Activated T-helper 2 cell treated with anti-CD3 and anti-CD28 coated beads, Interferon-gamma antibody, Interleukin-2, Interleukin-4, amounts not matched to agents 10 μg/mL and 5 μg/mL and 100 μg/mL, durations not matched to agents 14 hours and 24 hours and 36 hours (primary cell): ENCODE data around the gene BTG4. TPM values are rescaled to one million over a fixed set of nuclear protein-coding genes. Genes with fewer than 3 reads are reported as not detected.

ENCODE experiments used
- DNase-seq: peaks from one replicate; pipeline ENCODE4 v3.0.0; 2021; ENCODE audit warnings: low spot score
- H3K27ac Mint-ChIP-seq: one replicate; pipeline ENCODE4 v1.8.0; 2021; ENCODE audit warnings: mixed read lengths
- H3K27me3 Mint-ChIP-seq: one replicate; pipeline ENCODE4 v1.8.0; 2021; ENCODE audit warnings: low read depth, mixed read lengths
- H3K36me3 Mint-ChIP-seq: one replicate; pipeline ENCODE4 v1.8.0; 2021; ENCODE audit warnings: low read depth, mixed read lengths
- H3K4me1 Mint-ChIP-seq: one replicate; pipeline ENCODE4 v1.8.0; 2021; ENCODE audit warnings: low read depth, mixed read lengths
- H3K4me3 Mint-ChIP-seq: one replicate; pipeline ENCODE4 v1.8.0; 2021; ENCODE audit warnings: low read depth, mild to moderate bottlenecking, moderate library complexity, mixed read lengths
- H3K9me3 Mint-ChIP-seq: one replicate; pipeline ENCODE4 v1.8.0; 2021; ENCODE audit warnings: mixed read lengths
- intact Hi-C: fragments of 100-400 bp; cut with micrococcal nuclease; formaldehyde crosslinking; loops from one replicate; pipeline ENCODE4 v1.15.1; 2023
- total RNA-seq: library from RNA; stranded (reverse); gene quantifications from 2 replicates; pipeline ENCODE4 v1.2.3, GENCODE V29; 2022

The BTG4 gene
- total RNA-seq, 1 donor from 2014 or later = not detected

- DNase-seq = no peak
- Mint-ChIP-seq H3K9me3 (no peaks in the 10 kb centered on the region), H3K27ac (no peak overlapping the region), H3K4me3 (peak overlapping the region; percentile 40), H3K36me3 (no peaks in the 10 kb centered on the region), H3K27me3 (peaks cover 67% of the 10 kb centered on the region), H3K4me1 (peaks cover 22% of the 10 kb centered on the region)
- intact Hi-C loops = no loop called here
These were observed 30.6 kb upstream of the BTG4 start for GRCh38 chr11:111542606-111543275.

DNA sequence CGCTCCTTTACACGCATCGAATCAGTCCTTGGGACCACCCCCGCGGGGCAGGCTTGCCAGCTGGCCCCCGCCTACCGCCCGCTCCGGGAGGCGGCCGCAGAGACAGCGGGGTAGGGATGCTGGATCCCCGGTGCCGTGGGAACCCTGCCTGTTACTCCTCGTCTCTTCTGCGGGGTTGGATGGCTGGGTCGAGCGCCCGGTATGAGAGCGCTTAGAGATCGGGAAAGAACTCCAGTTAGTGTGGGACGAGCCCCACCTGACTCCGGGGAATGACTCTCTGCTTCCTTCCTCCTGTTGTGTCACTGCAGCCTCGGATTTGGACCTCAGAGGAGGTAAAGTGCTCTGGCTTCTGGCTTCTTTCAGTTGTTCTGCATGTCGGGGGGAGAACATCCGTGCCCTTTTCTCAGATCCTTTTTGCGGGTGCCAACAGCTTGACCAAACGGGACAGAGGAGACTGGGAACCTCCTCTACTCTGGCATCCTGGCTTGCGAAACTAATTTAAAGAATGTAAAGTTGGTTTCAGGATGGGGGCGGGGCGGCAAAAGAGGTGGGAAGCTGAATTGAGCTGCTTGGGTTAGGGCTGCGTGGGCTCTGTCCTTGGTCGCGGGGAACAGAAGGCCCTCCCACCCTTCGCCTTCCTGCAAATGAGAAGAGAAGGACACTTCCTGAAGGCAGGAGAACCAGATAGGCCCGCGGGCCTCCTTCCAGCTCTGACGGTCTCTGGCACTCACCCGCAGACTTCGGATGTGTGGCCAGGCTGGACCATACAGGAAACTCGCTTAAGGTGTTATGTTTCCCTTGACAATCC is 29.3 kb upstream of the BTG4 start:
- peaks cover 24% of the 10 kb centered on the region for H3K4me1 Mint-ChIP-seq
- intact Hi-C loops = loop anchor here (2.0 kb wide), 1 partner anchor 15 kb away; no protein-coding TSS in a partner anchor
- peak overlapping the region; percentile 72 for H3K4me3 Mint-ChIP-seq
- no peaks in the 10 kb centered on the region for H3K36me3 Mint-ChIP-seq
- H3K27ac Mint-ChIP-seq = no peak overlapping the region
- no peaks in the 10 kb centered on the region for H3K9me3 Mint-ChIP-seq
- DNase-seq = no peak
- H3K27me3 Mint-ChIP-seq = peaks cover 76% of the 10 kb centered on the region

GRCh38 chr11:111540937-111541253 is 28.7 kb upstream of the BTG4 start:
- intact Hi-C loops = loop anchor here (2.0 kb wide), 1 partner anchor 14 kb away; no protein-coding TSS in a partner anchor
- Mint-ChIP-seq H3K27me3 (peaks cover 74% of the 10 kb centered on the region), H3K9me3 (no peaks in the 10 kb centered on the region), H3K4me3 (no peak overlapping the region), H3K36me3 (no peaks in the 10 kb centered on the region), H3K4me1 (peaks cover 24% of the 10 kb centered on the region), H3K27ac (no peak overlapping the region)
- no peak for DNase-seq

DNA sequence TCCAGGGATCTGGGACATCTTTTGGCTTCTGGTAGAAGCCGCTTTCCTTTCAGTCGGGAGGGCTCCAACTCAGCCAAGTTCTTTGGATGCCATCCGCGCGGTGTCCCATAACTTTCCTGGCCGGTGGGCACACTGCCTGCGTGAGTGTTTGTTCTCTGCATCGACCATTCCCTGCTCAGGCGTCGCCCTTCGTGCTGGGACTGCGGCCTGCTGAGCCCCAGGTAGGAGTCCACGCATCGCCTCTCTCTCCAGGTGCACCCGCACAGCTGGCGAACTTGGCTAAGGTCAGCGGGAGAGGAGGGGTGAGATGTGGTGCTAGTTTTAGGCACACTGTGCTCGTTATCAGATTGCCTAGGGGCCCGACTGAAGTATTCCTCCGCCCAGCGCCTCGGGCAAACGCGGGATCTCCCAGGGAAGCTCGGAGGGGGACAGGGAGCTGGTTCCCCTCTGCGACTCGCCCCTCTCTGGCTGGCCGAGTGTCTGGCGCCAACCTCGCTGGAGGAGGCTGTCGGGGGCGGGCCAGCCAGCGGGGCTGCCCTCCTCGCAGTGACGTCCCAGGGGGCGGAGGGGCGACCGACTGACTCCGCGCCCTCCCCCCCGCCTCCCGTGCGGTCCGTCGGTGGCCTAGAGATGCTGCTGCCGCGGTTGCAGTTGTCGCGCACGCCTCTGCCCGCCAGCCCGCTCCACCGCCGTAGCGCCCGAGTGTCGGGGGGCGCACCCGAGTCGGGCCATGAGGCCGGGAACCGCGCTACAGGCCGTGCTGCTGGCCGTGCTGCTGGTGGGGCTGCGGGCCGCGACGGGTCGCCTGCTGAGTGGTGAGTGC is 28.1 kb upstream of the BTG4 start, which contains the start of gene LAYN:
Gene LAYN (plus strand): TSS at position 607 of the 823 bp plus-strand sequence. CDS start 124 bp downstream, at position 731.
- Mint-ChIP-seq H3K36me3 (no peaks in the 10 kb centered on the region), H3K4me3 (peak within 1 kb of the TSS; percentile 72), H3K27me3 (peaks cover 72% of the 10 kb centered on the region), H3K4me1 (peaks cover 24% of the 10 kb centered on the region), H3K27ac (peak within 1 kb of the TSS; percentile 65), H3K9me3 (no peaks in the 10 kb centered on the region)
- intact Hi-C loops = loop anchor here (2.0 kb wide), 1 partner anchor 14 kb away; no protein-coding TSS in a partner anchor
- peak; percentile 14 for DNase-seq

- intact Hi-C loops = loop anchor here (2.0 to 5.0 kb wide), 3 partner anchors 13 to 87 kb away; no protein-coding TSS in a partner anchor
- peak overlapping the region; percentile 65 for H3K27ac Mint-ChIP-seq
These were observed 27.4 kb upstream of the BTG4 start for GRCh38 chr11:111539426-111540113.

DNA sequence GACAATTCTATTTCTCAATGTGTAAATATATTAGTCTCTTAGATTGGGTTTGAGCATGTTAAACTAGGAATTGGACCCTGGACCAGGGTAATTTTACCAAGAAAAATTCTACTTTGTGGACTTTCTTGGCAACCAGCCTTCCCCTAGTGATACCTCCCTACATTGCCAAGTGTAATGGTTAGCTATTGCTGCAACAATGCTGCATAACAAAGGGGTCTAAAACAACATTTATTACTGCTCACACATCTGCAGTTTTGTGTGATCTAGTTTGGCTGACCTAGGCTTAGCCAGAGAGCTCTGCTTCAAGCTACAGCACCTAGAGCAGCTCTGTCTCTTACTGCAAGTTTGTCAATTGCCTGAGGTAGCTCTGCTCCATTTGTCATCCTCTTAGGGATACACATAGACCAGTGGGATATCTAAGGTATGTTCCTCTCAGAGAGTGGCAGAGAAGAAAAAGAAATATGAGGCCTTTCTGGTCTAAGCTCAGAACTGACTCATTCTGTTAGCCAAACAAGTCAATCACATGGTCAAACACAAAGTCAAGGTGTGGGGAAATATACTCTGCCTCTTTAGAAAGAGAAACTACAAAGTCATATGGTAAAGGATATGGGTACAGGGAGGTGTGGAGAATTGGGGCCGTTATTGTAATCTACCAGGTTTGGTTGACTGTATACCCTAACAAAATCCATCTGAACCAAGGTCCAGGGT is 26.4 kb upstream of the BTG4 start:
- Mint-ChIP-seq H3K27me3 (peaks cover 73% of the 10 kb centered on the region), H3K36me3 (no peaks in the 10 kb centered on the region), H3K27ac (peak overlapping the region; percentile 65), H3K9me3 (no peaks in the 10 kb centered on the region), H3K4me3 (no peak overlapping the region), H3K4me1 (peaks cover 24% of the 10 kb centered on the region)
- no peak for DNase-seq
- intact Hi-C loops = loop anchor here (2.0 to 5.0 kb wide), 2 partner anchors 18 to 86 kb away; no protein-coding TSS in a partner anchor

More at GRCh38 chr11:111539426-111540113, 27.4 kb upstream of the BTG4 start:
- no peak for DNase-seq
- Mint-ChIP-seq H3K9me3 (no peaks in the 10 kb centered on the region), H3K27me3 (peaks cover 74% of the 10 kb centered on the region), H3K36me3 (no peaks in the 10 kb centered on the region), H3K4me1 (peaks cover 24% of the 10 kb centered on the region), H3K4me3 (peak overlapping the region; percentile 47)

DNA sequence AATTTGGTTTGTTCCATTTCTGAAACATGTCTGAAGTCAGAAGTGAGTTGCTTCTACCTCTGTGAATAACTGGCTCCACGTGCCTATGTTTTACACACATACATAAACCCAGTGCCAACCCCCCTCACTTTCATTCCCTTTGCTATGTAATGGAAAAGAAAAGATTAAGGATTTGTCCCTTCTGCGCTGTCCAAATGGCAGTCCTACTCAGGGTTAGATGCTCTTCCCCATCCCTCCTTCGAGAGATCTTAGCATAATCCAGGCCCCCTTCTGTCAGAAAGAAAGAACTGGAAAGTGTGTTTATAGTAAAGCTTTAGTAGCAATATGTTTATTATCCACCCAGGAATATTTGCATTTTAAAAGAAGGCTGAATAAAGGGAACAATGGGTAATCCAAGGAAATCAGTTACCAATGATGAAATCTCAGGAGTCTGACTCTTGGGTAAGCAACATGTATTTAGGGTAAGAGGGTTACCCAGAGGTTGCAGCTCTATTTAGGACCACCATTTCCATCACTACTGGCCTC is 25.2 kb upstream of the BTG4 start:
- Mint-ChIP-seq H3K4me1 (peaks cover 24% of the 10 kb centered on the region), H3K27ac (no peak overlapping the region), H3K36me3 (no peaks in the 10 kb centered on the region), H3K4me3 (no peak overlapping the region), H3K27me3 (peaks cover 62% of the 10 kb centered on the region), H3K9me3 (no peaks in the 10 kb centered on the region)
- DNase-seq = no peak
- intact Hi-C loops = loop anchor here (5.0 kb wide), 1 partner anchor 85 kb away; no protein-coding TSS in a partner anchor

- H3K36me3 Mint-ChIP-seq = no peaks in the 10 kb centered on the region
- H3K27ac Mint-ChIP-seq = no peak overlapping the region
- DNase-seq = no peak
- no peaks in the 10 kb centered on the region for H3K9me3 Mint-ChIP-seq
- peaks cover 50% of the 10 kb centered on the region for H3K27me3 Mint-ChIP-seq
- intact Hi-C loops = loop anchor here (5.0 kb wide), 1 partner anchor 83 kb away; no protein-coding TSS in a partner anchor
- no peak overlapping the region for H3K4me3 Mint-ChIP-seq
- peaks cover 29% of the 10 kb centered on the region for H3K4me1 Mint-ChIP-seq
These were observed 23.1 kb upstream of the BTG4 start for GRCh38 chr11:111535281-111535680.

- Mint-ChIP-seq H3K9me3 (no peaks in the 10 kb centered on the region), H3K27me3 (peaks cover 27% of the 10 kb centered on the region), H3K4me1 (peaks cover 28% of the 10 kb centered on the region), H3K27ac (peak overlapping the region; percentile 71), H3K36me3 (no peaks in the 10 kb centered on the region), H3K4me3 (no peak overlapping the region)
- DNase-seq = no peak
- intact Hi-C loops = no loop called here
These were observed 20.2 kb upstream of the BTG4 start for GRCh38 chr11:111532365-111532709.

DNA sequence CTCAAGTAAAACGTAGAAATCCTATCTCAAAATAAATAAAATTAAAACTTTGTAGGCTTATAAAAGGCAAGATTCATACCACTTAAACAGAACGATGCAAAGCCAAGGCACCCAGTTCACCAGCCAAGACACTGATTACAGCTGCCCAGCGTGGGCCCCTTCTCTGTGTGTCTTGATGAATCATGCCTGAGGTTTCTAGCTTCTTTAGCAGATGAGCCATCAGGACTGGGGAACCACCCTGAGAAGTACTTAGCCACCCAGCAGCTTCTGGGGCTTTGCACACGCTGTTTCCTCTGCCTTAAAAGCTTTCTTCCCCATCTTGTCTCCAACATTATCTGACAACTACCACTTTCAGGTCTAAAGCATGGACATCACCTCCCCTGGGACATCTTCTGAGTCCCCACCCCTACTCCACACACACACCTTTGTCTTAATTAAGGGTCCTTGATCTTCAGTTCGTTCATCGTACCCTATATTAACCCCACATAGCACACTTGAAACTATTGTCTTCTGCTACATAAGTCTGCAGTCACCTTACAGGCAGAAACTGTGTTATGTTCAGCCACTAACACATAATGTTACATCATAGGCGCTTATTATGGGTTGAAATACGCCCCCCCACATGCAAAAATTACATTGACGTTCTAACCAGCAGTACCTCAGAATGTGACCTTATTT is 19.6 kb upstream of the BTG4 start:
- Mint-ChIP-seq H3K36me3 (no peaks in the 10 kb centered on the region), H3K27me3 (peaks cover 23% of the 10 kb centered on the region), H3K4me3 (no peak overlapping the region), H3K27ac (peak overlapping the region; percentile 71), H3K9me3 (no peaks in the 10 kb centered on the region), H3K4me1 (peaks cover 31% of the 10 kb centered on the region)
- intact Hi-C loops = loop anchor here (1.0 kb wide), 1 partner anchor 9 kb away; no protein-coding TSS in a partner anchor
- no peak for DNase-seq

DNA sequence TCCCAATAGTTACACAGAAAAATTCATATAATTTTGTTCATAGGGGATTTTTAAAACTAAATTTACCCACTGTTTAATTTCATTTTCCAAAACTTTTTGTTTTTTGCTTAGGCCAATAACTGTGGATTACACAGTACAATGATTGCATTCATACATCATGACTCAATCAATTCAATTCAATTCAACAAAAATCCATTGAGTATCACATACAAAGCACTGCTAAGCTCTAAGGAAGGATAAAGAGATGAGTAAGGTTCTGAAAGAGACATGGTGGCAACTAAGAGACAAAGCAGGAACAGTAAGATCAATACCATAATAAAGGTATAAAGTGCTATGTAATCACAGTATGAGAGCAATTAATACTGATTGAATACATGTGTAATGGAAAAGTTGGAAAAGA is 18.9 kb upstream of the BTG4 start:
- intact Hi-C loops = loop anchor here (1.0 kb wide), 1 partner anchor 8 kb away; no protein-coding TSS in a partner anchor
- Mint-ChIP-seq H3K4me1 (peaks cover 33% of the 10 kb centered on the region), H3K27ac (peak overlapping the region; percentile 4), H3K27me3 (peaks cover 18% of the 10 kb centered on the region), H3K9me3 (no peaks in the 10 kb centered on the region), H3K4me3 (no peak overlapping the region), H3K36me3 (no peaks in the 10 kb centered on the region)
- no peak for DNase-seq
